Activated naive CD8-positive, alpha-beta T cell treated with anti-CD3 and anti-CD28 coated beads, Interleukin-2, amount 10 ng/mL, durations not matched to agents 7 days and 5 days (primary cell): ENCODE results near the gene MYZAP. TPM values are rescaled to one million over a fixed set of nuclear protein-coding genes. Genes with fewer than 3 reads are reported as not detected.

Source experiments
- ATAC-seq: fragments of 150-1000 bp; cut with Tn5 transposase; one replicate; pipeline ENCODE4 v1.10.0; 2021; ENCODE audit warnings: low read depth, moderate library complexity
- POLR2A ChIA-PET: fragments of 350-600 bp; sonication (Branson Sonifier 250); formaldehyde crosslinking; loops from one replicate; lab custom pipeline; 2021; ENCODE audit warnings: antibody characterized with exemption; lab: Charles Lee
- DNase-seq: peaks from one replicate; pipeline ENCODE4 v3.0.0; 2021
- H3K27ac Mint-ChIP-seq: one replicate; pipeline ENCODE4 v1.8.0; 2022; ENCODE audit warnings: mild to moderate bottlenecking, mixed read lengths
- H3K27me3 Mint-ChIP-seq: one replicate; pipeline ENCODE4 v1.8.0; 2022; ENCODE audit warnings: mild to moderate bottlenecking, moderate library complexity, mixed read lengths
- H3K36me3 Mint-ChIP-seq: one replicate; pipeline ENCODE4 v1.8.0; 2021; ENCODE audit warnings: mild to moderate bottlenecking, mixed read lengths
- H3K4me1 Mint-ChIP-seq: one replicate; pipeline ENCODE4 v1.8.0; 2021; ENCODE audit warnings: mixed read lengths
- H3K4me3 Mint-ChIP-seq: one replicate; pipeline ENCODE4 v1.8.0; 2022; ENCODE audit warnings: mild to moderate bottlenecking, moderate library complexity, mixed read lengths
- H3K9me3 Mint-ChIP-seq: one replicate; pipeline ENCODE4 v1.8.0; 2021; ENCODE audit warnings: mixed read lengths
- total RNA-seq, 2 experiments: library from RNA; stranded (reverse); gene quantifications; one replicate each; pipeline ENCODE4 v1.2.3, GENCODE V29; 2021

Gene MYZAP
- total RNA-seq, 2 experiments from 2014 or later, result not detected

- no peaks in the 10 kb centered on the region for H3K4me1 Mint-ChIP-seq
- no peak overlapping the region for H3K27ac Mint-ChIP-seq
- no peak overlapping the region for H3K4me3 Mint-ChIP-seq
- no peak for ATAC-seq
- no peaks in the 10 kb centered on the region for H3K36me3 Mint-ChIP-seq
- peaks cover 5% of the 10 kb centered on the region for H3K27me3 Mint-ChIP-seq
- H3K9me3 Mint-ChIP-seq, result no peaks in the 10 kb centered on the region
- DNase-seq, result no peak
- POLR2A ChIA-PET, result no interaction called here
Measured at GRCh38 chr15:57570994-57571393, 20.7 kb upstream of the MYZAP start.

DNA sequence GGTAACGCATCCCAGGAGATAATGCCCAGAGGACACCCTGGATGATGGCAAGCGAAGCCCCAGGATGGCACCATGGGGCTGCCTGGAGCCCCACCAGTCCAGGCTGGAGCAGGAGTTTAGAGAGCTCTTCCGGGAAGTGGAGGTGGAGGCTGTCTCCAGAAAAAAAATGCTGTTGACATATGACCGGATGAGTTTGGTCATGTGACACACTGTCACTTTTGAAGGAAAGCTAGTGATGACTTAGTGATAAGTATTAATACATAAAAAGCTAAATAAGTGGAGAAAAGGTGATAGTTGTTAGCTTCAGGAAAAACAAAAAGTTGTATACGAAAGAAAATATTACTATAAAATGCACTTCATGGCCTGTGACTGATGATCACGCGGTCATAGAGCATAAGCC, 20.0 kb upstream of the MYZAP start:
- Mint-ChIP-seq H3K27me3 (peaks cover 5% of the 10 kb centered on the region), H3K9me3 (no peaks in the 10 kb centered on the region), H3K36me3 (no peaks in the 10 kb centered on the region), H3K27ac (no peak overlapping the region), H3K4me1 (no peaks in the 10 kb centered on the region), H3K4me3 (no peak overlapping the region)
- ATAC-seq, result no peak
- POLR2A ChIA-PET, result no interaction called here
- DNase-seq, result no peak

- Mint-ChIP-seq H3K4me1 (no peaks in the 10 kb centered on the region), H3K9me3 (no peaks in the 10 kb centered on the region), H3K36me3 (no peaks in the 10 kb centered on the region), H3K27ac (no peak overlapping the region), H3K27me3 (peaks cover 5% of the 10 kb centered on the region), H3K4me3 (no peak overlapping the region)
- POLR2A ChIA-PET, result no interaction called here
- ATAC-seq (no peak), DNase-seq (no peak)
Measured at GRCh38 chr15:57572468-57572867, 19.2 kb upstream of the MYZAP start.

- H3K4me3 Mint-ChIP-seq, result no peak overlapping the region
- POLR2A ChIA-PET, result no interaction called here
- peaks cover 8% of the 10 kb centered on the region for H3K27me3 Mint-ChIP-seq
- no peaks in the 10 kb centered on the region for H3K36me3 Mint-ChIP-seq
- no peaks in the 10 kb centered on the region for H3K9me3 Mint-ChIP-seq
- ATAC-seq (no peak), DNase-seq (no peak)
- H3K4me1 Mint-ChIP-seq, result no peaks in the 10 kb centered on the region
- no peak overlapping the region for H3K27ac Mint-ChIP-seq
Measured at GRCh38 chr15:57573151-57573550, 18.6 kb upstream of the MYZAP start.

GRCh38 chr15:57575363-57575762, 16.3 kb upstream of the MYZAP start:
- ATAC-seq (no peak), DNase-seq (no peak)
- H3K4me3 Mint-ChIP-seq, result no peak overlapping the region
- H3K4me1 Mint-ChIP-seq, result no peaks in the 10 kb centered on the region
- H3K36me3 Mint-ChIP-seq, result no peaks in the 10 kb centered on the region
- H3K27ac Mint-ChIP-seq, result no peak overlapping the region
- POLR2A ChIA-PET, result no interaction called here
- no peaks in the 10 kb centered on the region for H3K9me3 Mint-ChIP-seq
- peaks cover 12% of the 10 kb centered on the region for H3K27me3 Mint-ChIP-seq

DNA sequence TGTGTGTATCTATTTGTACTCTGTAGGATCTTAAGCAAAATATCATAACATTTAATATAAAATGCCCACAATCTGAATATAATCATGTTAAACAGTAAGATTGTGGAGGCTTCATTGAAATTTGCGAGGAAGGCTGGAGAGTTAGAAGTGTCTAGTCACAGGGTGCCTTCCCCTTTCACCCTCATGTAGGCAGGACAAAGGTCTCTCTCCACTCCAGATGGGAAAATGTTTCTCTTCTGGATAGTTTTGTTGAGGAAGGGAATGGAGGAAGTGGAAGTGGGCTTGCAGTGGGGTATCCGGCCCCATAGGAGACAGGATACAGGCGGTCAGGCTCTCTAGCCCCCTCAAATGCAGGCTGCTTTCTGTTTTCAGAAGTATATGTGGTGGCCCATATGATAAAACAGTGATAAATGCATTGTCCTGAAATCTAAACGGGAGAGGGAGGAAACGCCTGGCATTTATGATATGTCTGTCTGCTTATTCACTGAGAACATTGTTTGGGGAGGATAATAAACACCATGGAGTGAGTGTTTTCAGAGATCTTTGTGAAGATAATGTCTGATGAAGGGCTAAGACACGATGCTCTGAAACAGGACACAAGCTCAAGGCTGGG, 13.3 kb upstream of the MYZAP start:
- POLR2A ChIA-PET, result no interaction called here
- peaks cover 1% of the 10 kb centered on the region for H3K36me3 Mint-ChIP-seq
- H3K9me3 Mint-ChIP-seq, result peaks cover 5% of the 10 kb centered on the region
- H3K4me1 Mint-ChIP-seq, result no peaks in the 10 kb centered on the region
- H3K27ac Mint-ChIP-seq, result no peak overlapping the region
- DNase-seq, result no peak
- ATAC-seq, result no peak
- H3K27me3 Mint-ChIP-seq, result peaks cover 16% of the 10 kb centered on the region
- H3K4me3 Mint-ChIP-seq, result no peak overlapping the region

DNA sequence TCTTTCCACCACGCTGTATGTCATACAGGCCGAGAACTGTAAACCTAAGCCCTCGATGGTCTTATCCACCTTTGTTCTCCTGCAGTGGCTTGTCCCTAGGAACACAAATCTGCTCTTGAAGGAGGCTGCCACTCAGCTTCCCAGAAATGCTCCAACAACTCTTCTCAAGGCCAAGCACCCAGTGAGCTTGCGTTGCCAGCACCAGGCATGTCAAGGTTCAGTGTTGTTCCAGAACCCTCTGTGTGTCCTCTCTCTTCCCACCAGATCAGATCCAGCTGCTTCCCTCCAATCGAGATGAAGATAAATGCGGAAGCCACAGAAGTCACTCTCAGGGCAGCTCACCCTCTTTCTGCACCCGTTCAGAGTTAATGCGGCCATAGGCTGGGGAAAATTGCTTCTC, 11.3 kb upstream of the MYZAP start:
- Mint-ChIP-seq H3K36me3 (peaks cover 3% of the 10 kb centered on the region), H3K9me3 (peaks cover 8% of the 10 kb centered on the region), H3K27me3 (peaks cover 16% of the 10 kb centered on the region), H3K4me1 (no peaks in the 10 kb centered on the region), H3K4me3 (no peak overlapping the region), H3K27ac (no peak overlapping the region)
- POLR2A ChIA-PET, result no interaction called here
- DNase-seq (no peak), ATAC-seq (no peak)

GRCh38 chr15:57580866-57581265, 10.8 kb upstream of the MYZAP start:
- ATAC-seq, result no peak
- peaks cover 8% of the 10 kb centered on the region for H3K9me3 Mint-ChIP-seq
- POLR2A ChIA-PET, result no interaction called here
- H3K4me3 Mint-ChIP-seq, result no peak overlapping the region
- H3K4me1 Mint-ChIP-seq, result no peaks in the 10 kb centered on the region
- peaks cover 16% of the 10 kb centered on the region for H3K27me3 Mint-ChIP-seq
- DNase-seq, result no peak
- peaks cover 3% of the 10 kb centered on the region for H3K36me3 Mint-ChIP-seq
- H3K27ac Mint-ChIP-seq, result no peak overlapping the region

DNA sequence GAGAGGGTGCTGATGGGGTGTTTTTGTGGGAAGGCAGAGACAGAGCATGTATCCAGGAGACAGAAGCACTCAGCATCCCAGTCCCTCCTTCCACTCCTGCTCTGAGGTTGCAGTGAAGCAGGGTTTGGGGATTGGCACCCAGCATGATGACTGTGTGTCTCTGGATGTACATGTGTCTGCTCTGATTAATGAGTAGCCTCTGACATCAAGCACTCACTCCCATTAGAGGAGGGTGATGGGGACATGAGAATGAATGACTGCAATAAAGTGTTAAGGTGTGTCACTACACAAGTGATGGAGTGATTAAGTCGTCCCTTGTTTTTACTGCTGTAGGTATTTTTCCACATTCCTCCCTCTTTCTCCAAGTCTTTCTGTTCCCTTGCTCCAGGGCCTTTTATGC, 9.6 kb upstream of the MYZAP start:
- peaks cover 16% of the 10 kb centered on the region for H3K27me3 Mint-ChIP-seq
- peaks cover 3% of the 10 kb centered on the region for H3K36me3 Mint-ChIP-seq
- DNase-seq (no peak), ATAC-seq (no peak)
- no peak overlapping the region for H3K27ac Mint-ChIP-seq
- peaks cover 2% of the 10 kb centered on the region for H3K4me1 Mint-ChIP-seq
- H3K4me3 Mint-ChIP-seq, result no peak overlapping the region
- POLR2A ChIA-PET, result no interaction called here
- peaks cover 8% of the 10 kb centered on the region for H3K9me3 Mint-ChIP-seq

DNA sequence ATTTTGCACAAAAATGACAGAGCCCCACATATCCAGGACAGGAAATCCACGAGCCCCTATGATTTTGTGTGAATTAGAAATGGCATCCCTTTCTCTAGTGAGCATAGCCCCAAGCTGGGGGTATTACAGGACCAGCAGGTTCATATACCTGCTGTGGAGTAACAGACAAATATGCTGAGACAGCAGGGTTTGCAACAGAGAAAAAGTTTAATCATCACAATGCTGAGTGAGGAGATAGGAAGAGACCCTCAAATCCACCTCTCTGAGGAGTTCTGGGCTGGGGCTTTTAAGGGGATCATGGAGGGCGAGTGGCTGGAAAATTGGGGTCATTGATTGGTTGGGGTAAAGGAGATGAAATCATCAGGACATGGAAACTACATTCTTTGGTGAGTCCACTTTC, 8.4 kb upstream of the MYZAP start:
- no peak for ATAC-seq
- Mint-ChIP-seq H3K36me3 (peaks cover 3% of the 10 kb centered on the region), H3K9me3 (peaks cover 8% of the 10 kb centered on the region), H3K27ac (no peak overlapping the region), H3K4me3 (no peak overlapping the region), H3K27me3 (peaks cover 13% of the 10 kb centered on the region), H3K4me1 (peaks cover 2% of the 10 kb centered on the region)
- POLR2A ChIA-PET, result no interaction called here
- no peak for DNase-seq

- no peak overlapping the region for H3K4me3 Mint-ChIP-seq
- no peak overlapping the region for H3K27ac Mint-ChIP-seq
- ATAC-seq (no peak), DNase-seq (no peak)
- H3K4me1 Mint-ChIP-seq, result peaks cover 2% of the 10 kb centered on the region
- peaks cover 8% of the 10 kb centered on the region for H3K9me3 Mint-ChIP-seq
- POLR2A ChIA-PET, result no interaction called here
- peaks cover 11% of the 10 kb centered on the region for H3K27me3 Mint-ChIP-seq
- peaks cover 3% of the 10 kb centered on the region for H3K36me3 Mint-ChIP-seq
Measured at GRCh38 chr15:57583720-57584119, 8.0 kb upstream of the MYZAP start.

- no peak overlapping the region for H3K27ac Mint-ChIP-seq
- no peak overlapping the region for H3K4me3 Mint-ChIP-seq
- ATAC-seq, result no peak
- peaks cover 8% of the 10 kb centered on the region for H3K9me3 Mint-ChIP-seq
- peaks cover 5% of the 10 kb centered on the region for H3K4me1 Mint-ChIP-seq
- no peak for DNase-seq
- POLR2A ChIA-PET, result no interaction called here
- peaks cover 18% of the 10 kb centered on the region for H3K27me3 Mint-ChIP-seq
- H3K36me3 Mint-ChIP-seq, result peaks cover 3% of the 10 kb centered on the region
Measured at GRCh38 chr15:57586661-57587424, 4.9 kb upstream of the MYZAP start.

DNA sequence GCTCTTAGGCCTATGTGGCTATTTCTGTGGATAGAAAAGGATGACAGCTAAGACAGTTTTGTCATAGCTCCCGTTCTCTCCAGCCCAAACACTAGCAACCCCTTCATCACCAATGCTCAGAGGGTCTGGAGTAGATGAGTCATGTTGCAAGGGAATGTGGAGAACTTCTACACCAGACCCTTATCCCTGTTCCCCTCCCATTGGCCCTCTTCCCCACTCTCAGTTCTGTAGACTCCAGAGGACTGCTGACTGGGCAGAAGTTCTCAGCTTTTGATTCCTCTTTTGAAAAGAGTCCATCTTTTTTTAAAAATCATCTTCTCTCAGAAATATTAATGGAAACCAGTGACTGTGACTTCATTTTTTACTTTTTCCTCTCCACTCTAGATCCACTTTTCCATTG, 2.4 kb upstream of the MYZAP start:
- H3K4me3 Mint-ChIP-seq, result no peak overlapping the region
- peaks cover under 1% of the 10 kb centered on the region for H3K9me3 Mint-ChIP-seq
- no peak overlapping the region for H3K27ac Mint-ChIP-seq
- POLR2A ChIA-PET, result no interaction called here
- H3K36me3 Mint-ChIP-seq, result no peaks in the 10 kb centered on the region
- peaks cover 33% of the 10 kb centered on the region for H3K27me3 Mint-ChIP-seq
- DNase-seq (no peak), ATAC-seq (no peak)
- H3K4me1 Mint-ChIP-seq, result peaks cover 5% of the 10 kb centered on the region

- Mint-ChIP-seq H3K4me3 (no peak overlapping the region), H3K4me1 (peaks cover 5% of the 10 kb centered on the region), H3K36me3 (no peaks in the 10 kb centered on the region), H3K27ac (no peak overlapping the region), H3K27me3 (peaks cover 35% of the 10 kb centered on the region), H3K9me3 (peaks cover 2% of the 10 kb centered on the region)
- POLR2A ChIA-PET, result no interaction called here
- DNase-seq (no peak), ATAC-seq (no peak)
Measured at GRCh38 chr15:57589754-57590153, 1.9 kb upstream of the MYZAP start.
